Astrocyte of the spinal cord (primary cell): ENCODE data around the gene CNOT8.

ENCODE experiments used
- DNase-seq: peaks from one replicate; pipeline ENCODE4 v3.0.0; 2011; ENCODE audit warnings: low read depth, low spot score
- H3K4me3 ChIP-seq: 2 replicates; pipeline ENCODE4 v1.5.1; 2011; ENCODE audit warnings: low read depth, mild to moderate bottlenecking, low read length, moderate library complexity
- in situ Hi-C: cut with HindIII; loops from 2 replicates; pipeline ENCODE4 v1.10.0; 2017; ENCODE audit warnings: low sequenced_read_pairs
- TF ChIP-seq, protein P1 (sequence below): IDR thresholded peaks from 2 replicates; pipeline ENCODE4 v1.5.1; 2012; ENCODE audit warnings: low read depth, mild to moderate bottlenecking, low read length, inconsistent platforms

Gene CNOT8

DNA sequence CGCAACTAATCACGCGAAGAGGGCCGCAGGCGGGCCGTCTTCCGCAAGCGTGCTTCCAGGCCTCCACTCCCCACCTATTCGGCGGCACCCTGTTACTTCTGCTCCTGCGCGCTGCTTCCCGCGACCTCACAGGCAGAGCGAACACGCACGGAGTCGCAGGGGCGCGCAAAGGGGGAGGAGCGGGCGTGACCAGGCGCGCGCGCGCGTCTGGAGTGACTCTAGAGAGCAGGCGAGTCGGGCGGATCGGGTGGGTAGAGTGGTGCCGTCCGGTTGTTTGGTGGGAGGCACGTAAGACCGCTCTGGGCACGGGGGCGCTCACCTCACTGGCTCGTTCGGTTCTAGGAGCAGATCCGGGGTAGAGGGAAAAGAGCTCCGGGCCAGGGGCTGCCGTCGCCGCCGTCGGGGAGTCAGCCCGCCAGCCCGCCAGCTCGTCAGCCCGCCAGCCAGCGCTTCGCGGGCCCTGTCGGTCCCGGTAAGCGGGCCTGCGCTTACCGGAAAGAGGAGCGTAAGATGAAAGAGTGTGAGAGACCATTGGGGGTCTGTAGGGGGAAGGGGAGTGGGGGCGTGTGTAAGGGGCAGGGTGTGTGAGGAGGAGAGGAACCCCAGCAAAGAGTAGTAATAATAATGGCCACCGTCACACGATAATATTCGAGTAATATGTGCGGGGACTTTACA is at the start of gene CNOT8:
Gene CNOT8 (plus strand): TSS at position 331 of the 675 bp plus-strand sequence. CDS start 4,652 bp downstream, outside the sequence.
- TF ChIP-seq, protein P1, sequence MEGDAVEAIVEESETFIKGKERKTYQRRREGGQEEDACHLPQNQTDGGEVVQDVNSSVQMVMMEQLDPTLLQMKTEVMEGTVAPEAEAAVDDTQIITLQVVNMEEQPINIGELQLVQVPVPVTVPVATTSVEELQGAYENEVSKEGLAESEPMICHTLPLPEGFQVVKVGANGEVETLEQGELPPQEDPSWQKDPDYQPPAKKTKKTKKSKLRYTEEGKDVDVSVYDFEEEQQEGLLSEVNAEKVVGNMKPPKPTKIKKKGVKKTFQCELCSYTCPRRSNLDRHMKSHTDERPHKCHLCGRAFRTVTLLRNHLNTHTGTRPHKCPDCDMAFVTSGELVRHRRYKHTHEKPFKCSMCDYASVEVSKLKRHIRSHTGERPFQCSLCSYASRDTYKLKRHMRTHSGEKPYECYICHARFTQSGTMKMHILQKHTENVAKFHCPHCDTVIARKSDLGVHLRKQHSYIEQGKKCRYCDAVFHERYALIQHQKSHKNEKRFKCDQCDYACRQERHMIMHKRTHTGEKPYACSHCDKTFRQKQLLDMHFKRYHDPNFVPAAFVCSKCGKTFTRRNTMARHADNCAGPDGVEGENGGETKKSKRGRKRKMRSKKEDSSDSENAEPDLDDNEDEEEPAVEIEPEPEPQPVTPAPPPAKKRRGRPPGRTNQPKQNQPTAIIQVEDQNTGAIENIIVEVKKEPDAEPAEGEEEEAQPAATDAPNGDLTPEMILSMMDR: no peak
- in situ Hi-C loops: no loop called here
- DNase-seq: peak; percentile 99
- peak within 1 kb of the TSS; percentile 93 for H3K4me3 ChIP-seq

DNA sequence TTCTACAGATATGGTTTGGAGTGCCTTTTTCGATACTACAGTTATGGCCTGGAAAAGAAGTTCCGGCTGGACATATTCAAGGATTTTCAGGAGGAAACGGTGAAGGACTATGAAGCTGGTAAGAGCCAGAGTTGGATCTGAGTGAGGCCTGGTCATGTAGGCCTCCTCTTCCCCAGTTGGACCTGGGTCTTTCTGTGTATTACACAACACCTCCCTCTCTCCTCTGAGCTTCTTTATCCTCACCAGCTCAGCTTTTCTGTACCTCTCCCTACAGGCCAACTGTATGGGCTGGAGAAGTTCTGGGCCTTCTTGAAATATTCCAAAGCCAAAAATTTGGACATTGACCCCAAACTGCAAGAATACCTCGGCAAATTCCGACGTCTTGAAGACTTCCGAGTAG is 47.2 kb upstream of the CNOT8 start:
- DNase-seq: no peak
- TF ChIP-seq, protein P1: no peak
- H3K4me3 ChIP-seq: no peak overlapping the region
- in situ Hi-C loops: no loop called here

DNA sequence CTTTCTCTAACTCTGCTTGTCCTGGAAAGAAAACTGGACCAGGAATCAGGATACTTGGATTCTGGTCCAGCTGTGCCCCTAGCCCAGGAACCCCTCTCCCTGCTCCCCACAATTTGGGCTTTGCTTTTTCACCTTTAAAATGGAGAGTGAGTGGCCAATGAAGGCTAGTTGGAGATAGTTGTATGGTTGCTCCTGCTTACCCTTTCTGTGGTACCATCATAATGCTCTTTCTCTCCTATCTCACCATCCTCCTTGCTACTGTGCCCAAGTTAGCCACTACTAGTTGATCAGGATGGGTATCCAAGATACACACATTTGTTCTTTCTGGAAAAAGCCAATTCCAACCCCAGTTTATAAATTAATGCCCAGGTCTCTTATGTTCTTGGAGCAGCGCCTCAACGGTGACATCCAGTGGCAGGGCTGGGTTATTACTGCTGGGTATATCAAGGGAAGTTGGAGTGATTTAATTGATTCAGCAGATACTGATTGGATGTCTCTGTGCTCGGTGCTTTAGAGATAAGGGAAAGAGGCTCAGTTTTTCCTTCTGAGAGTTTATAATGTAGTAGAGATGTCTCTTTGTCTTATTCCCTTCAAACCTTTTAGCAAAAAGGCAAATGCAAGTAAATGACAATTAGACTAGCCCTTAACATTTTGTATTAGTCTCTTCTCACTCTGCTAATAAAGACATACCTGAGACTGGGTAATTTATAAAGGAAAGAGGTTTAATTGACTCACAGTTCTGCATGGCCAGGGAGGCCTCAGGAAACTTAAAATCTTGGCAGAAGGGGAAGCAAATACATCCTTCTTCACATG is 46.6 kb upstream of the CNOT8 start:
- H3K4me3 ChIP-seq: no peak overlapping the region
- peak; percentile 74 for DNase-seq
- TF ChIP-seq, protein P1: peak; percentile 93
- in situ Hi-C loops: no loop called here

DNA sequence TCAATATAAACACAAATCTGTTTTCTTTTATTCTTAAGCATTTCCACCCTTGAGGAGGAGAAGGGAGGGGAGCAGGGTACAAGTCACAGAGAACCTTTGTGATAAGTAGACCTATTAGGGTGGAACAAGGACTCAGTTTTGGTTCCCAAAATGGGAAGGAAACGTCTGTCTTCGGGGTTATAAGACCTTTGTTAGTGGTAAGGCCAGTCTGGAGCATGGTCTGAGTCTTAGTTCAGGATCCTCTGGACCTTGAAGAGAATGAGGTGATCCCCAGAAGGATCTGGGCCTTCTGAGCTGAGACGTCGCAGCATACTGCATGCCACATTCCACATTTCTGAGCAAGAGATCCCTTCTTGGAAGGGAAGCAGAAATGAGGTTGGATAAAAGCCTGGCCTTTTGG is 45.3 kb upstream of the CNOT8 start:
- no peak for DNase-seq
- no peak overlapping the region for H3K4me3 ChIP-seq
- TF ChIP-seq, protein P1: no peak
- in situ Hi-C loops: no loop called here

DNA sequence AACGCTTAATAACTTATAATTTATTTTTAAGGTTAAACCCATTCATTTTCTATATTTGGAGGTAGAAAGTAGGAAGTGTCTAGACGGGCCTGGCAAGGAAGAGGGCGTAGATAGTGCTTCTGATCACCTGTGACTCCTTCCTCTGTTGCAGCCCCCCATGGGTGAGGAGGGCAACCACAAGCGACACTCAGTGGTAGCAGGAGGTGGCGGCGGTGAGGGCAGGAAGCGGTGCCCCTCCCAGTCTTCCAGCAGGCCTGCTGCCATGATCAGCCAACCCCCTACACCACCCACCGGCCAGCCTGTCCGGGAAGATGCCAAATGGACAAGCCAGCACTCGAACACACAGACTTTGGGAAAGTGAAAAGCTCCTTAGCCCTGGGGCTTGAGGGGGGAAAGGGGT is 44.7 kb upstream of the CNOT8 start:
- H3K4me3 ChIP-seq: no peak overlapping the region
- TF ChIP-seq, protein P1: no peak
- in situ Hi-C loops: no loop called here
- DNase-seq: no peak

DNA sequence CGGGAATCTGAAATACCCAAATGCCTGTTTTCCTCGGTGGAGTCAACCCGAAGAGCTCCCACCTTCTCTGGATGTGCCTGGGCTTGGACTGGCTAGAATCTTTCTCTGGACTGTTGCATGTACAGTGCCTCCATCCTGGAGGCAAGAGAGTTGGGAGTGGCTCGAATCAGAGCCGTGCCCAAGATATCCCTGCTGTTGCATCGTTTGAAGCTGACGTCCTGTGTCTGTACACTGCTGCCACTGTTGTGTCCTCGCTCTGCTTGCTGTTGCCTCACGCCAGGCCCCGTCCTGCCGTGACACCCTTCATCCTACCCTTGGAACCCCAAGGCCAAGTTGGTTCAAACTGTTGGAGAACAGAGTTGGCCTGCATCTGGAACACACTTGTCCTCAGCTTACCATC is 43.4 kb upstream of the CNOT8 start:
- TF ChIP-seq, protein P1: no peak
- in situ Hi-C loops: no loop called here
- no peak overlapping the region for H3K4me3 ChIP-seq
- no peak for DNase-seq
